ENCODE measurements around the gene ARPC3. TPM values are rescaled to one million over a fixed set of nuclear protein-coding genes. Genes with fewer than 3 reads are reported as not detected.

ARPC3 gene
- polyA plus RNA-seq: 480 and 540 TPM in 2 replicates

GRCh38 chr12:110449799-110450497 lies at the start of gene ARPC3:
Gene ARPC3 (minus strand): TSS chr12:110450337. CDS start chr12:110450260, 77 bp downstream.

GRCh38 chr12:110468214-110469048 lies 18.3 kb upstream of the ARPC3 start, which contains the start of the genes FAM216A and GPN3:
Gene FAM216A (plus strand): TSS chr12:110468845. CDS start chr12:110468876, 31 bp downstream.
Gene GPN3 (minus strand): TSS chr12:110468257. CDS start chr12:110468203, 54 bp downstream.

GRCh38 chr12:110403146-110403975 lies 46.8 kb downstream of the ARPC3 start, which contains the start of gene ANAPC7:
Gene ANAPC7 (minus strand): TSS chr12:110403708. CDS start chr12:110403627, 81 bp downstream.

Other genes with a start within 250 kb of the ARPC3 start
- gene ATP2A2, start 169.1 kb downstream of the ARPC3 start, polyA plus RNA-seq: 626 and 758 TPM in 2 replicates
- gene ANAPC7, start 46.6 kb downstream of the ARPC3 start, polyA plus RNA-seq: 48.7 and 54.4 TPM in 2 replicates
- gene GPN3, start 17.9 kb upstream of the ARPC3 start, polyA plus RNA-seq: 37.9 and 52.5 TPM in 2 replicates
- 69.0 and 70.7 TPM in 2 replicates for gene FAM216A, start 18.5 kb upstream of the ARPC3 start, polyA plus RNA-seq
- 561 and 578 TPM in 2 replicates for gene VPS29, start 51.8 kb upstream of the ARPC3 start, polyA plus RNA-seq
- gene RAD9B, start 52.0 kb upstream of the ARPC3 start, polyA plus RNA-seq: not detected in 2 replicates
- gene PPTC7, start 133.0 kb upstream of the ARPC3 start, polyA plus RNA-seq: 27.5 and 28.5 TPM in 2 replicates
- gene TCTN1, start 163.8 kb upstream of the ARPC3 start, polyA plus RNA-seq: 12.0 and 13.8 TPM in 2 replicates
- 0.50 and 1.2 TPM in 2 replicates for gene HVCN1, start 238.8 kb upstream of the ARPC3 start, polyA plus RNA-seq

Data from Purkinje cell (primary cell).